HG02981 (cell line): ENCODE measurements around the gene SULT4A1.

Experiments
- ATAC-seq: cut with Tn5 transposase; IDR thresholded peaks from one replicate; pipeline ENCODE4 v1.9.1; 2021; ENCODE audit warnings: mild to moderate bottlenecking, moderate library complexity; ENCODE audit not compliant: unreplicated experiment

SULT4A1 gene

GRCh38 chr22:43829904-43830851 lies 32.1 kb downstream of the SULT4A1 start:
- no peak for ATAC-seq

- no peak for ATAC-seq
These were observed 33.1 kb downstream of the SULT4A1 start for GRCh38 chr22:43828998-43829782.

- ATAC-seq: no peak
These were observed 33.7 kb downstream of the SULT4A1 start for GRCh38 chr22:43828725-43828997.

- no peak for ATAC-seq
These were observed 34.2 kb downstream of the SULT4A1 start for GRCh38 chr22:43827926-43828724.

- no peak for ATAC-seq
These were observed 35.1 kb downstream of the SULT4A1 start for GRCh38 chr22:43827003-43827735.

GRCh38 chr22:43826142-43827002 lies 35.9 kb downstream of the SULT4A1 start:
- ATAC-seq: no peak

GRCh38 chr22:43825651-43826050 lies 36.7 kb downstream of the SULT4A1 start:
- ATAC-seq: no peak

- no peak for ATAC-seq
These were observed 37.4 kb downstream of the SULT4A1 start for GRCh38 chr22:43824724-43825420.

GRCh38 chr22:43823911-43824665 lies 38.2 kb downstream of the SULT4A1 start:
- no peak for ATAC-seq

- no peak for ATAC-seq
These were observed 38.9 kb downstream of the SULT4A1 start for GRCh38 chr22:43823353-43823908.

- no peak for ATAC-seq
These were observed 40.5 kb downstream of the SULT4A1 start for GRCh38 chr22:43821606-43822425.

GRCh38 chr22:43820651-43821305 lies 41.5 kb downstream of the SULT4A1 start:
- ATAC-seq: no peak

- ATAC-seq: no peak
These were observed 42.2 kb downstream of the SULT4A1 start for GRCh38 chr22:43819931-43820640.

- no peak for ATAC-seq
These were observed 42.8 kb downstream of the SULT4A1 start for GRCh38 chr22:43819421-43819921.

GRCh38 chr22:43818981-43819380 lies 43.3 kb downstream of the SULT4A1 start:
- ATAC-seq: no peak

GRCh38 chr22:43817402-43817801 lies 44.9 kb downstream of the SULT4A1 start:
- no peak for ATAC-seq
